Fibroblast of lung (primary cell): ENCODE measurements around the gene IQGAP2. TPM values are rescaled to one million over a fixed set of nuclear protein-coding genes. Genes with fewer than 3 reads are reported as not detected.

Experiments
- DNase-seq, 2 donors: peaks; one replicate each; pipeline versions ENCODE4 v3.0.0 to v3.0.0-alpha.2; 2010; ENCODE audit warnings: low read depth in 2 of 2
- H2AFZ ChIP-seq: 2 replicates; pipeline ENCODE4 v1.5.1; 2012; ENCODE audit warnings: low read length, control low read depth, inconsistent platforms
- H3K27ac ChIP-seq: 2 replicates; pipeline ENCODE4 v1.5.1; 2011; ENCODE audit warnings: low read length, control low read depth; ENCODE audit not compliant: insufficient read depth
- H3K27me3 ChIP-seq: 2 replicates; pipeline ENCODE4 v1.5.1; 2011; ENCODE audit warnings: mild to moderate bottlenecking, low read length; ENCODE audit not compliant: control insufficient read depth, insufficient read depth
- H3K36me3 ChIP-seq: 2 replicates; pipeline ENCODE4 v1.5.1; 2011; ENCODE audit warnings: low read length; ENCODE audit not compliant: control insufficient read depth, insufficient read depth
- H3K4me1 ChIP-seq: 2 replicates; pipeline ENCODE4 v1.5.1; 2011; ENCODE audit warnings: low read length; ENCODE audit not compliant: control insufficient read depth, insufficient read depth; ENCODE audit errors: extremely low read depth
- H3K4me2 ChIP-seq: 2 replicates; pipeline ENCODE4 v1.5.1; 2011; ENCODE audit warnings: low read length, control low read depth; ENCODE audit not compliant: insufficient read depth; ENCODE audit errors: extremely low read depth
- H3K4me3 ChIP-seq, 4 experiments: fragments of 200-600 bp in 1 of 4; sonication (generic) in 1 of 4; replicated peaks in 1 of 4; 2 replicates each; pipeline ENCODE4 v1.5.1; 2011 to 2016; ENCODE audit warnings: low read length in 4 of 4, low read depth in 3 of 4, mild to moderate bottlenecking in 3 of 4, control low read depth in 2 of 4, inconsistent platforms in 1 of 4, mixed read lengths in 1 of 4; ENCODE audit not compliant: insufficient read depth in 1 of 4; ENCODE audit errors: control extremely low read depth in 1 of 4
- H3K79me2 ChIP-seq: 2 replicates; pipeline ENCODE4 v1.5.1; 2012; ENCODE audit warnings: mild to moderate bottlenecking, low read length, inconsistent platforms; ENCODE audit not compliant: control insufficient read depth, insufficient read depth
- H3K9ac ChIP-seq: 2 replicates; pipeline ENCODE4 v1.5.1; 2011; ENCODE audit warnings: mild to moderate bottlenecking, low read length, control low read depth; ENCODE audit not compliant: insufficient read depth
- H3K9me3 ChIP-seq: 2 replicates; pipeline ENCODE4 v1.5.1; 2012; ENCODE audit warnings: low read depth, low read length; ENCODE audit not compliant: control insufficient read depth, insufficient read depth
- H4K20me1 ChIP-seq: 2 replicates; pipeline ENCODE4 v1.5.1; 2011; ENCODE audit warnings: low read length; ENCODE audit not compliant: control insufficient read depth, insufficient read depth; ENCODE audit errors: extremely low read depth
- EZH2 ChIP-seq: IDR thresholded peaks from 2 replicates; pipeline ENCODE4 v1.5.1; 2012; ENCODE audit warnings: low read length, control low read depth, mild to moderate bottlenecking; ENCODE audit errors: missing control alignments
- polyA plus RNA-seq, 2 donors: library from polyadenylated mRNA; depleted of rRNA in 1 of 2; stranded (reverse) in 1 of 2; unstranded in 1 of 2; fragments of >200 nt; gene quantifications; 2 replicates each; pipeline ENCODE4 v1.2.1, GENCODE V29; 2011 to 2012; ENCODE audit warnings: missing spikeins in 1 of 2
- total RNA-seq: library from RNA; depleted of rRNA; stranded (reverse); fragments of >200 nt; gene quantifications from 2 replicates; pipeline ENCODE4 v1.2.1, GENCODE V29; 2014
- TF ChIP-seq, protein P1 (sequence below), 2 donors: IDR thresholded peaks in 1 of 2; conservative IDR thresholded peaks in 1 of 2; 1 replicate in 1 of 2; 2 replicates in 1 of 2; pipeline ENCODE4 v1.5.1; 2011 to 2012; ENCODE audit warnings: low read length in 2 of 2, control low read depth in 1 of 2, inconsistent platforms in 1 of 2, low read depth in 1 of 2, mild to moderate bottlenecking in 1 of 2

IQGAP2 gene
- total and polyA plus RNA-seq, 2 donors (not counting 1 experiment from before 2014, with no cell fraction given), result 5.1 to 7.9 TPM

GRCh38 chr5:76692651-76693050 lies 289.6 kb downstream of the IQGAP2 start:
- Histone ChIP-seq H3K36me3 (no peaks in the 10 kb centered on the region), H3K4me2 (no peak overlapping the region), H3K9me3 (no peaks in the 10 kb centered on the region), H3K9ac (no peak overlapping the region), H3K4me1 (peaks cover 21% of the 10 kb centered on the region), H3K4me3 (no peak overlapping the region), H3K27me3 (no peaks in the 10 kb centered on the region), H3K79me2 (no peaks in the 10 kb centered on the region), H3K27ac (peak overlapping the region; percentile 69), H4K20me1 (no peaks in the 10 kb centered on the region), H2AFZ (no peak overlapping the region)
- DNase-seq, result no peak
- TF ChIP-seq, protein P1, sequence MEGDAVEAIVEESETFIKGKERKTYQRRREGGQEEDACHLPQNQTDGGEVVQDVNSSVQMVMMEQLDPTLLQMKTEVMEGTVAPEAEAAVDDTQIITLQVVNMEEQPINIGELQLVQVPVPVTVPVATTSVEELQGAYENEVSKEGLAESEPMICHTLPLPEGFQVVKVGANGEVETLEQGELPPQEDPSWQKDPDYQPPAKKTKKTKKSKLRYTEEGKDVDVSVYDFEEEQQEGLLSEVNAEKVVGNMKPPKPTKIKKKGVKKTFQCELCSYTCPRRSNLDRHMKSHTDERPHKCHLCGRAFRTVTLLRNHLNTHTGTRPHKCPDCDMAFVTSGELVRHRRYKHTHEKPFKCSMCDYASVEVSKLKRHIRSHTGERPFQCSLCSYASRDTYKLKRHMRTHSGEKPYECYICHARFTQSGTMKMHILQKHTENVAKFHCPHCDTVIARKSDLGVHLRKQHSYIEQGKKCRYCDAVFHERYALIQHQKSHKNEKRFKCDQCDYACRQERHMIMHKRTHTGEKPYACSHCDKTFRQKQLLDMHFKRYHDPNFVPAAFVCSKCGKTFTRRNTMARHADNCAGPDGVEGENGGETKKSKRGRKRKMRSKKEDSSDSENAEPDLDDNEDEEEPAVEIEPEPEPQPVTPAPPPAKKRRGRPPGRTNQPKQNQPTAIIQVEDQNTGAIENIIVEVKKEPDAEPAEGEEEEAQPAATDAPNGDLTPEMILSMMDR (conservative IDR thresholded peaks at IDR 0.05 in 1 of 2, IDR thresholded peaks at IDR 0.05 in 1 of 2; ENCODE audit: low read depth in 1 of 2, low read length in 2 of 2), result no peak
- no peak for TF ChIP-seq EZH2

GRCh38 chr5:76693141-76693540 lies 290.1 kb downstream of the IQGAP2 start:
- Histone ChIP-seq H3K27ac (no peak overlapping the region), H3K4me2 (no peak overlapping the region), H4K20me1 (no peaks in the 10 kb centered on the region), H3K9ac (no peak overlapping the region), H3K9me3 (no peaks in the 10 kb centered on the region), H3K27me3 (no peaks in the 10 kb centered on the region), H3K79me2 (no peaks in the 10 kb centered on the region), H3K36me3 (no peaks in the 10 kb centered on the region), H3K4me3 (no peak overlapping the region), H3K4me1 (peaks cover 19% of the 10 kb centered on the region), H2AFZ (no peak overlapping the region)
- TF ChIP-seq EZH2, result no peak
- TF ChIP-seq, protein P1 (conservative IDR thresholded peaks at IDR 0.05 in 1 of 2, IDR thresholded peaks at IDR 0.05 in 1 of 2; ENCODE audit: low read depth in 1 of 2, low read length in 2 of 2), result no peak
- no peak for DNase-seq

DNA sequence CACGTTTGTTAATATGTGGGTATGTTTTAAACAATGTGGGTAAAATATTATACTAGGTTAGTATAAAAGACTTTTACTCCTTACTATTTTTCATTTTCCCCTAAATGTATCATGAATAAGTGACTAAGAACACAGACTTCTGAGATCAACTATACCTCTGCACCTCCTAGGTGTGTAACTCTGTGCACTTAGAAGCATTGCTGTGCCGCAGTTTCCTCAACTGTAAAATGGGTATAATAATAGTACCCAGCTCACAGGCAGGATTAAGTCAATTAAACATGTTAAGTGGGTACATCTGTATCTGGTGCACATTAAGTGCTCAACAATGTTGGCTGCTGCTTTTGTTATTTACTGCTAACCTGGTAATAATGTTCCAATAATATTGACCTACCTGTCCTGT lies 291.2 kb downstream of the IQGAP2 start:
- no peak for TF ChIP-seq EZH2
- TF ChIP-seq, protein P1 (conservative IDR thresholded peaks at IDR 0.05 in 1 of 2, IDR thresholded peaks at IDR 0.05 in 1 of 2; ENCODE audit: low read depth in 1 of 2, low read length in 2 of 2), result no peak
- H3K9ac ChIP-seq, result no peak overlapping the region
- no peaks in the 10 kb centered on the region for H3K9me3 ChIP-seq
- H3K4me2 ChIP-seq, result no peak overlapping the region
- DNase-seq, result no peak
- H3K27ac ChIP-seq, result no peak overlapping the region
- no peaks in the 10 kb centered on the region for H3K36me3 ChIP-seq
- H3K4me1 ChIP-seq, result peaks cover 17% of the 10 kb centered on the region
- no peak overlapping the region for H3K4me3 ChIP-seq
- H4K20me1 ChIP-seq, result no peaks in the 10 kb centered on the region
- no peaks in the 10 kb centered on the region for H3K79me2 ChIP-seq
- H2AFZ ChIP-seq, result no peak overlapping the region
- H3K27me3 ChIP-seq, result no peaks in the 10 kb centered on the region
